Stimulated activated effector memory CD8-positive, alpha-beta T cell treated with anti-CD3 and anti-CD28 coated beads, Interleukin-12 subunit alpha, Interleukin-12 subunit beta, amount 100 ng/mL, for 72 hours (primary cell): ENCODE measurements around the gene TMEM131L.

Experiments
- ATAC-seq: fragments of 150-1000 bp; cut with Tn5 transposase; 2 replicates; pipeline ENCODE4 v1.10.0; 2021
- DNase-seq, 2 donors: peaks; one replicate each; pipeline ENCODE4 v3.0.0; 2021 to 2022; ENCODE audit warnings: low spot score in 2 of 2
- H3K27ac Mint-ChIP-seq: one replicate; pipeline ENCODE4 v1.8.0; 2022; ENCODE audit warnings: mild to moderate bottlenecking, mixed read lengths
- H3K36me3 Mint-ChIP-seq: one replicate; pipeline ENCODE4 v1.8.0; 2022; ENCODE audit warnings: mild to moderate bottlenecking, mixed read lengths
- H3K4me1 Mint-ChIP-seq: one replicate; pipeline ENCODE4 v1.8.0; 2022; ENCODE audit warnings: mixed read lengths
- H3K4me3 Mint-ChIP-seq: one replicate; pipeline ENCODE4 v1.8.0; 2022; ENCODE audit warnings: mild to moderate bottlenecking, mixed read lengths
- H3K9me3 Mint-ChIP-seq: one replicate; pipeline ENCODE4 v1.8.0; 2022; ENCODE audit warnings: mixed read lengths

Gene TMEM131L

DNA sequence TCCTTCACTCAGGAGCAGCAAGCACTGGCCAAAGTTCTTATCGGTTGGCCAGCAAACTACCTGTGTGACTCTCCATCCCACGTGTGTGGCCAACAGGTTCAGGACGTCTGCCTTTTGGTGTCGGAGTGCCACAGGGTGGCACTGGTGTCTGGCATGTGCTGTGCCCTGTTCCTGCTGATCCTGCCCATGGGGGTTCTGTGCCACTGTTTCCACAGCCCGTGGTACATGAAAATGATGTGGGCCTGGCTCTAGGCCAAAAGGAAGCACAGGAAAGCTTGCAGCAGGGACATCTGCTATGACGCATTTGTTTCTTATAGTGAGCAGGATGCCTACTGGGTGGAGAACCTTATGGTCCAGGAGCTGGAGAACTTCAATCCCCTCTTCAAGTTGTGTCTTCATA is 213.3 kb downstream of the TMEM131L start:
- no peak for DNase-seq
- H3K27ac Mint-ChIP-seq = no peak overlapping the region
- no peak overlapping the region for H3K4me3 Mint-ChIP-seq
- no peak for ATAC-seq
- H3K4me1 Mint-ChIP-seq = peaks cover 7% of the 10 kb centered on the region
- H3K9me3 Mint-ChIP-seq = peaks cover 13% of the 10 kb centered on the region
- no peaks in the 10 kb centered on the region for H3K36me3 Mint-ChIP-seq

DNA sequence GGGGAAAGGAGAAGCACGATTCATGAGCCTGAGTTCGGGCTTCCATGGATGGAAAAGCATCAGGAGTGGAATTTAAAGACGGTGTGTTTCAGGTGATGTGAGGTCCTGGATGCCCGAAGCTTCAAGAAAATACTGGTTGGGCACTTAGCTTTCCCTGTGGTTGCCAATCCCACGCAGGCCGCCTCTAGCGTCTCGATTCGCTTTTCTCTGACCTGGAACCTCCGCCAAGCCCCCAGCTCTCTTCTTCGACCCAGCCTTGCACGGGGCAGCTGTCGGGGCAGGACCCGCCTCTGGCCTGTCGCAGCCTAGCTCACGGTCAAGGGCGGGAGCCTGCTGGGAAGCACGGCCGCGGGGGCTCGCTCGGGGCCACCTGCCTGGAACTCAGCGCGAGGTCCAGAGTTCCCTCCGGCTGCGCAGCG is 217.6 kb downstream of the TMEM131L start:
- Mint-ChIP-seq H3K36me3 (no peaks in the 10 kb centered on the region), H3K27ac (no peak overlapping the region), H3K9me3 (no peaks in the 10 kb centered on the region), H3K4me3 (peak overlapping the region; percentile 54), H3K4me1 (peaks cover 12% of the 10 kb centered on the region)
- DNase-seq (no peak), ATAC-seq (no peak)

DNA sequence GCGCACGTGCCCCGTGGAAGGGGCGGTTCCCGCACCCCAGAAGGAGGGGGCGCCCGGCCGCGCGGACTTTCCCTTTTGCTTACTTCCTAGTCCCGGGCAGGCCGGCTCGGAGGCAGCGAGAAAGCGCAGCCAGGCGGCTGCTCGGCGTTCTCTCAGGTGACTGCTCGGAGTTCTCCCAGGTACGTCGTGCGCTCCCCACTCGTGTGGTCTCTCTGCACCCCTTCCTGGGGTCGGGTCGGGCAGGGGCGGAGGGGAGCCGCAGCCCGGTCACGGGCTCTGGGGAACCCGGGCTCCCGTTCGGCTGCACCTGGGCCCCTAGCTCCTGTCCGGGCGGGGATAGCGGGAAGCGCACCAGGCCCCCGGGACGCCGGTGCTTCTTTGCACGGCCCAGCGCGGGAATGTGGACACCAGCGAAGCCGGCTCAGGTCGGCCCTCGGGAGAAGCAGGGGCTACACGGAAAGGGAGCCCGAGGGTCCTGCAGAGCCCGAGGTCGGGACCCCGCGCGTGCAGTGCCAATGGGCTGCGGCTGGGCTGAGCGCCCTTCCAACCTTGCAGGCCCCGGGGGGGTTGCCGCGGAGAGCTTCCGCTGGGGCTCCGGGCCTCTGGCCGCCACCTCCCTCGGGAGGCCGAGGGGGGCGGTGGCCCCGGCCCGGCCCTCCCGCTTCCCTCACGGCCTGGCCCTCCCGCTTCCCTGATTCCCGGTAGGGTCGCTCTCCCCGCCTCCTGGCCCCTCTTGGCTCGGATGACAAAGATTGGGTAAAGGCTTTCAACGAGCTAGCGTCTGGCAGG is 218.2 kb downstream of the TMEM131L start, which contains the start of gene TLR2:
Gene TLR2, plus strand, starts transcription at position 99 of the 789 bp plus-strand sequence. CDS start 18,628 bp downstream, outside the sequence.
- no peaks in the 10 kb centered on the region for H3K36me3 Mint-ChIP-seq
- peaks cover 12% of the 10 kb centered on the region for H3K4me1 Mint-ChIP-seq
- peak within 1 kb of the TSS; percentile 54 for H3K4me3 Mint-ChIP-seq
- no peaks in the 10 kb centered on the region for H3K9me3 Mint-ChIP-seq
- ATAC-seq (peak; percentile 86), DNase-seq (peak; percentile 23 to 52)
- no peak within 1 kb of the TSS for H3K27ac Mint-ChIP-seq

DNA sequence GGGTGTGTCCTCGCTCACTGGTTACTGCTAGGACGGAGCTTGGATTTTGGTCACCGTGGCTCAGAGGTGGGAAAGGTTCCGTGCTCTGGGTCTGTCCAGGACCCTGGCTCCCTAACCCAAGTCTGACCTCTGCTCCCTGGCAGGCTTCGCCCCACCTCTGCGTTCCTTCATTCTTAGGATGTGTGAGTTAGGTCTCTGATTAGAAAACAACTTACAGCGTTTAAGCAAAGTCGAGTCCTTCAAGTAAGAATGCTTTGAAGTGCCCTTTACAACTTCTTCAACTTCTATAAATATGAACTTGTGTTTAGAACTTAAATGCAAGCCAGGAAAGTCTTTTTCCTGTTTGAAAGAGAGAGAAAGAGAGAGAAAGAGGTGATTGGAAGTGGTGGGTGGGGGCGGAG is 218.8 kb downstream of the TMEM131L start:
- Mint-ChIP-seq H3K4me1 (peaks cover 12% of the 10 kb centered on the region), H3K36me3 (no peaks in the 10 kb centered on the region), H3K27ac (no peak overlapping the region), H3K4me3 (peak overlapping the region; percentile 54), H3K9me3 (peaks cover 3% of the 10 kb centered on the region)
- no peak for DNase-seq
- ATAC-seq = peak; percentile 40
